H1 (cell line): ENCODE measurements around the gene PPP2R3B. TPM values are rescaled to one million over a fixed set of nuclear protein-coding genes. Genes with fewer than 3 reads are reported as not detected.

Source experiments
- CTCF ChIA-PET: fragments of 300-600 bp; sonication (Branson Sonifier 250); formaldehyde crosslinking; loops from one replicate; lab custom pipeline; 2021; ENCODE audit not compliant: partially characterized antibody; lab: Charles Lee
- POLR2A ChIA-PET: fragments of 300-600 bp; sonication (Branson Sonifier 250); formaldehyde crosslinking; loops from one replicate; lab custom pipeline; 2021; ENCODE audit warnings: inconsistent platforms; ENCODE audit not compliant: partially characterized antibody; lab: Charles Lee
- DNase-seq, 2 experiments: peaks; one replicate each; pipeline versions ENCODE4 v3.0.0 to v3.0.0-alpha.2; 2010 to 2022; ENCODE audit warnings: low spot score in 2 of 2, low read depth in 1 of 2, mixed read lengths in 1 of 2
- FAIRE-seq: peaks from 2 replicates; lab custom pipeline; 2011; peaks lifted over from hg19 to GRCh38; lab: Jason Lieb, UNC
- H2AFZ ChIP-seq: 2 replicates; pipeline ENCODE4 v1.8.1; 2012; ENCODE audit warnings: low read length, inconsistent platforms
- H2AK5ac ChIP-seq: 2 replicates; pipeline ENCODE4 v1.6.1; 2013; ENCODE audit warnings: low read depth, low read length
- H2BK120ac ChIP-seq: replicated peaks from 2 replicates; pipeline ENCODE3; 2013; ENCODE audit warnings: low read depth, low read length, inconsistent platforms
- H2BK12ac ChIP-seq: 2 replicates; pipeline ENCODE4 v1.6.1; 2013; ENCODE audit warnings: low read depth, low read length
- H2BK15ac ChIP-seq: 2 replicates; pipeline ENCODE4 v1.6.1; 2013; ENCODE audit warnings: low read length
- H2BK20ac ChIP-seq: 2 replicates; pipeline ENCODE4 v1.6.1; 2013; ENCODE audit warnings: low read length
- H2BK5ac ChIP-seq: 2 replicates; pipeline ENCODE4 v1.6.1; 2013; ENCODE audit warnings: low read depth, low read length
- H3K14ac ChIP-seq: 2 replicates; pipeline ENCODE4 v1.6.1; 2013; ENCODE audit warnings: inconsistent platforms; ENCODE audit not compliant: insufficient read length
- H3K18ac ChIP-seq: 2 replicates; pipeline ENCODE4 v1.6.1; 2013; ENCODE audit warnings: low read length; ENCODE audit errors: extremely low read depth
- H3K23ac ChIP-seq: 2 replicates; pipeline ENCODE4 v1.6.1; 2013; ENCODE audit warnings: inconsistent platforms; ENCODE audit not compliant: insufficient read length
- H3K23me2 ChIP-seq: 2 replicates; pipeline ENCODE4 v1.6.1; 2013; ENCODE audit warnings: low read depth, low read length
- H3K27ac ChIP-seq: 2 replicates; pipeline ENCODE4 v1.6.1; 2011; ENCODE audit warnings: low read depth, low read length, inconsistent platforms
- H3K27me3 ChIP-seq, 4 experiments: replicated peaks in 1 of 4; 1 replicate in 1 of 4; 2 replicates in 3 of 4; pipeline versions ENCODE4 v1.6.1 to v1.8.1; 2011 to 2013; ENCODE audit warnings: low read length in 3 of 4, mild to moderate bottlenecking in 3 of 4, inconsistent platforms in 2 of 4, mixed read lengths in 2 of 4, moderate library complexity in 1 of 4; ENCODE audit not compliant: control insufficient read depth in 3 of 4, insufficient read depth in 3 of 4; ENCODE audit errors: extremely low read depth in 1 of 4
- H3K36me3 ChIP-seq, 4 experiments: 2 replicates each; pipeline versions ENCODE4 v1.6.1 to v1.8.1; 2011 to 2013; ENCODE audit warnings: mild to moderate bottlenecking in 4 of 4, low read length in 3 of 4, moderate library complexity in 2 of 4, control low read depth in 1 of 4, inconsistent platforms in 1 of 4; ENCODE audit not compliant: insufficient read depth in 4 of 4, control insufficient read depth in 2 of 4
- H3K4ac ChIP-seq: replicated peaks from 2 replicates; pipeline ENCODE3; 2013; ENCODE audit warnings: low read length, low read depth, mixed read lengths, inconsistent platforms; ENCODE audit not compliant: insufficient read length
- H3K4me1 ChIP-seq, 4 experiments: replicated peaks in 1 of 4; 1 replicate in 1 of 4; 2 replicates in 3 of 4; pipeline versions ENCODE4 v1.6.1 to v1.8.1; 2011 to 2013; ENCODE audit warnings: low read length in 3 of 4, inconsistent platforms in 2 of 4, mixed read lengths in 1 of 4; ENCODE audit not compliant: insufficient read depth in 4 of 4, control insufficient read depth in 3 of 4
- H3K4me2 ChIP-seq, 2 experiments: 2 replicates each; pipeline versions ENCODE4 v1.6.1 to v1.8.1; 2011 to 2013; ENCODE audit warnings: low read depth in 2 of 2, low read length in 2 of 2, control low read depth in 1 of 2, inconsistent platforms in 1 of 2, mild to moderate bottlenecking in 1 of 2; ENCODE audit not compliant: insufficient read depth in 1 of 2
- H3K4me3 ChIP-seq, 4 experiments: fragments of 200-600, 300-600 bp in 1 of 4; sonication (generic), shearing (Covaris generic), sonication (Bioruptor Twin) in 1 of 4; 2 replicates each; pipeline versions ENCODE4 v1.5.1 to v1.8.1; 2011 to 2016; ENCODE audit warnings: low read length in 4 of 4, low read depth in 3 of 4, control low read depth in 2 of 4, inconsistent platforms in 2 of 4, mild to moderate bottlenecking in 2 of 4, mixed read lengths in 1 of 4, moderate library complexity in 1 of 4; ENCODE audit not compliant: insufficient read depth in 2 of 4; ENCODE audit errors: extremely low read depth in 1 of 4
- H3K56ac ChIP-seq: replicated peaks from 2 replicates; pipeline ENCODE3; 2013; ENCODE audit warnings: low read depth, mild to moderate bottlenecking, mixed read lengths, low read length, inconsistent platforms; ENCODE audit not compliant: insufficient read length
- H3K79me1 ChIP-seq: 2 replicates; pipeline ENCODE4 v1.6.1; 2013; ENCODE audit warnings: low read depth, low read length, control low read depth
- H3K79me2 ChIP-seq, 2 experiments: 2 replicates each; pipeline versions ENCODE4 v1.6.1 to v1.8.1; 2012 to 2013; ENCODE audit warnings: low read length in 2 of 2, mild to moderate bottlenecking in 2 of 2, inconsistent platforms in 1 of 2; ENCODE audit not compliant: insufficient read depth in 2 of 2, control insufficient read depth in 1 of 2
- H3K9ac ChIP-seq, 4 experiments: replicated peaks in 1 of 4; 1 replicate in 1 of 4; 2 replicates in 3 of 4; pipeline versions ENCODE4 v1.6.1 to v1.8.1; 2011 to 2013; ENCODE audit warnings: low read depth in 3 of 4, low read length in 3 of 4, control low read depth in 2 of 4, mild to moderate bottlenecking in 2 of 4, moderate library complexity in 2 of 4, inconsistent platforms in 1 of 4; ENCODE audit errors: extremely low read depth in 1 of 4
- H3K9me3 ChIP-seq, 2 experiments: 2 replicates each; pipeline versions ENCODE4 v1.6.1 to v1.8.1; 2012 to 2013; ENCODE audit warnings: mild to moderate bottlenecking in 2 of 2, moderate library complexity in 2 of 2, control low read depth in 1 of 2, inconsistent platforms in 1 of 2, low read depth in 1 of 2, low read length in 1 of 2, mixed read lengths in 1 of 2; ENCODE audit not compliant: insufficient read depth in 2 of 2
- H4K20me1 ChIP-seq, 2 experiments: replicated peaks in 1 of 2; 2 replicates each; pipeline versions ENCODE3 to v1.8.1; 2011 to 2013; ENCODE audit warnings: inconsistent platforms in 2 of 2, low read length in 2 of 2, mild to moderate bottlenecking in 1 of 2; ENCODE audit not compliant: insufficient read depth in 2 of 2, control insufficient read depth in 1 of 2
- H4K5ac ChIP-seq: 2 replicates; pipeline ENCODE4 v1.6.1; 2013; ENCODE audit warnings: low read length, low read depth, mixed read lengths, inconsistent platforms; ENCODE audit not compliant: insufficient read length
- H4K8ac ChIP-seq: 2 replicates; pipeline ENCODE4 v1.8.0; 2013; ENCODE audit warnings: mild to moderate bottlenecking, moderate library complexity, low read length, inconsistent platforms; ENCODE audit not compliant: insufficient read depth; ENCODE audit errors: extremely low read depth
- H4K91ac ChIP-seq: replicated peaks from 2 replicates; pipeline ENCODE3; 2013; ENCODE audit warnings: low read length, mixed read lengths, inconsistent platforms; ENCODE audit not compliant: insufficient read length
- HDAC6 ChIP-seq: IDR thresholded peaks from one replicate; pipeline ENCODE4 v1.7.1; 2012; ENCODE audit warnings: low read depth, mild to moderate bottlenecking, inconsistent platforms, low read length, moderate library complexity
- KDM5A ChIP-seq: fragments of 200-600 bp; IDR thresholded peaks from 2 replicates; pipeline ENCODE4 v1.7.1; 2012; ENCODE audit warnings: mild to moderate bottlenecking, low read length, inconsistent platforms, mixed read lengths
- PHF8 ChIP-seq: fragments of 200-600 bp; sonication (generic); conservative IDR thresholded peaks from 2 replicates; pipeline ENCODE4 v1.7.1; 2012; ENCODE audit warnings: low read depth, mild to moderate bottlenecking, inconsistent platforms, low read length, moderate library complexity
- TCF12 ChIP-seq: IDR thresholded peaks from 2 replicates; pipeline ENCODE4 v1.6.1; 2011; ENCODE audit warnings: low read depth, mild to moderate bottlenecking, low read length
- WGBS, 2 experiments: shearing (Covaris generic) in 1 of 2; methylation state at CpG; one replicate each; pipeline versions ENCODE4 v1.1.6 to v1.1.7; 2013 to 2015; ENCODE audit warnings: low lambda C conversion rate in 2 of 2, mixed read lengths in 2 of 2, inconsistent platforms in 1 of 2, low coverage in 1 of 2, missing lambda C conversion rate in 1 of 2; ENCODE audit not compliant: insufficient replicate concordance in 2 of 2, insufficient coverage in 1 of 2, insufficient read length in 1 of 2; ENCODE audit errors: extremely low coverage in 1 of 2, missing lambda C conversion rate in 1 of 2; 5-methylcytosine and 5-hydroxymethylcytosine counted together
- polyA plus RNA-seq, 7 experiments: library from polyadenylated mRNA; depleted of rRNA in 3 of 7; stranded (reverse) in 5 of 7; unstranded in 2 of 7; fragments of >200 nt in 5 of 7; fragments of 200-250 nt in 2 of 7; gene quantifications; 1 replicate in 5 of 7; 2 replicates in 1 of 7; 4 replicates in 1 of 7; pipeline versions ENCODE4 v1.2.1 to v1.2.3, GENCODE V29; 2011 to 2013; ENCODE audit warnings: missing spikeins in 2 of 7, mixed read lengths in 2 of 7
- total RNA-seq: library from RNA; stranded (reverse); fragmentation: NEBNext Ultra II Directional; extraction: Animal tissue kit (Norgen Biotek cat#: 25700); gene quantifications from 2 replicates; pipeline ENCODE4 v1.2.1, GENCODE V29; 2021
- TF ChIP-seq, protein P1 (sequence below), 3 experiments: IDR thresholded peaks; 1 replicate in 2 of 3; 2 replicates in 1 of 3; pipeline versions ENCODE4 v1.5.1 to v1.6.1; 2011; ENCODE audit warnings: low read length in 3 of 3, mild to moderate bottlenecking in 3 of 3, inconsistent platforms in 2 of 3, low read depth in 1 of 3, moderate library complexity in 1 of 3; ENCODE audit not compliant: insufficient read depth in 1 of 3; ENCODE audit errors: control extremely low read depth in 1 of 3

The PPP2R3B gene
- total and polyA plus RNA-seq, 2 of the 8 experiments (the other 6 are each of a cell fraction or from before 2014, with no cell fraction given), result 47.6 to 86.7 TPM

DNA sequence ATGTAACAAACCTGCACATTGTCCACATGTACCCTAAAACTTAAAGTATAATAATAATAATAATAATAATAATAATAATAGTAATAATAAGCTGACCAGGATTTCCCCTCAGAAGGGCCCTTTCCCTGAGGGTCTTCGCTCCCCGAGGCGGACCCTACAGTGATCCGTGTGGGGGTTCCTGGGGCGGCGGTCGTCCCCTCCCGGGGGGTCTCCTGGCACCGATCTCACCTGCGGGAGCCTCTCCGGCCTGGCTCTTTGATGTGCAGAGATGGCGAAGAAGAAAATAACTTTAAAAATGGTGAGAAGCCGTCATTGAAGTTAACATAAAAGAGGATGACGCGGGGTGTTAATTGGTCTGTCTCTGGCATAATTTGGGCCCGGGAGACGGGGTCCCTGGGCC lies 48.2 kb upstream of the PPP2R3B start:
- H3K27ac ChIP-seq, result no peak overlapping the region
- no peaks in the 10 kb centered on the region for H3K9me3 ChIP-seq
- no peaks in the 10 kb centered on the region for H3K27me3 ChIP-seq
- H3K56ac ChIP-seq, result no peak overlapping the region
- 90% methylated on average over 17 of the region's 17 CpGs; no CpG with 5 or more reads in 1 of the 2 experiments for WGBS, 2 experiments
- TF ChIP-seq TCF12 (no peak), PHF8 (no peak), HDAC6 (no peak), KDM5A (no peak)
- TF ChIP-seq, protein P1, sequence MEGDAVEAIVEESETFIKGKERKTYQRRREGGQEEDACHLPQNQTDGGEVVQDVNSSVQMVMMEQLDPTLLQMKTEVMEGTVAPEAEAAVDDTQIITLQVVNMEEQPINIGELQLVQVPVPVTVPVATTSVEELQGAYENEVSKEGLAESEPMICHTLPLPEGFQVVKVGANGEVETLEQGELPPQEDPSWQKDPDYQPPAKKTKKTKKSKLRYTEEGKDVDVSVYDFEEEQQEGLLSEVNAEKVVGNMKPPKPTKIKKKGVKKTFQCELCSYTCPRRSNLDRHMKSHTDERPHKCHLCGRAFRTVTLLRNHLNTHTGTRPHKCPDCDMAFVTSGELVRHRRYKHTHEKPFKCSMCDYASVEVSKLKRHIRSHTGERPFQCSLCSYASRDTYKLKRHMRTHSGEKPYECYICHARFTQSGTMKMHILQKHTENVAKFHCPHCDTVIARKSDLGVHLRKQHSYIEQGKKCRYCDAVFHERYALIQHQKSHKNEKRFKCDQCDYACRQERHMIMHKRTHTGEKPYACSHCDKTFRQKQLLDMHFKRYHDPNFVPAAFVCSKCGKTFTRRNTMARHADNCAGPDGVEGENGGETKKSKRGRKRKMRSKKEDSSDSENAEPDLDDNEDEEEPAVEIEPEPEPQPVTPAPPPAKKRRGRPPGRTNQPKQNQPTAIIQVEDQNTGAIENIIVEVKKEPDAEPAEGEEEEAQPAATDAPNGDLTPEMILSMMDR (IDR thresholded peaks at IDR 0.05; ENCODE audit: control extremely low read depth in 1 of 3, insufficient read depth in 1 of 3, low read depth in 1 of 3, low read length in 3 of 3), result no peak
- H2BK20ac ChIP-seq, result no peak overlapping the region
- no peak overlapping the region for H3K9ac ChIP-seq
- no peak overlapping the region for H2BK15ac ChIP-seq
- no peaks in the 10 kb centered on the region for H3K79me1 ChIP-seq
- peaks cover 0 to 5% (median under 1%) of the 10 kb centered on the region in 4 experiments; a peak in 4 of 7 replicates for H3K4me1 ChIP-seq
- H3K23ac ChIP-seq, result no peak overlapping the region
- no peak overlapping the region for H2AK5ac ChIP-seq
- no peak overlapping the region for H3K14ac ChIP-seq
- H4K8ac ChIP-seq, result no peak overlapping the region
- H4K5ac ChIP-seq, result no peak overlapping the region
- no peak overlapping the region for H2AFZ ChIP-seq
- H2BK5ac ChIP-seq, result no peak overlapping the region
- H3K4me3 ChIP-seq, result no peak overlapping the region
- no peaks in the 10 kb centered on the region; a peak in 1 of 8 replicates for H3K36me3 ChIP-seq
- ChIA-PET POLR2A (no interaction called here), CTCF (no interaction called here)
- peaks cover 0 to 4% of the 10 kb centered on the region in 2 experiments for H4K20me1 ChIP-seq
- H3K23me2 ChIP-seq, result peaks cover 3% of the 10 kb centered on the region; the same call in 1 of the 2 replicates
- H4K91ac ChIP-seq, result no peak overlapping the region
- H3K4ac ChIP-seq, result no peak overlapping the region
- H3K18ac ChIP-seq, result no peak overlapping the region
- no peak overlapping the region for H2BK120ac ChIP-seq
- FAIRE-seq (no peak), DNase-seq (no peak)
- no peak overlapping the region for H2BK12ac ChIP-seq
- H3K79me2 ChIP-seq, result no peaks in the 10 kb centered on the region
- H3K4me2 ChIP-seq, result no peak overlapping the region
